Stomach (tissue), 4 donors: ENCODE data around the gene CNDP1.

Experiments
- CTCF ChIP-seq, 7 experiments: fragments of 450-650 bp in 4 of 7; fragments of 200-600 bp in 3 of 7; sonication (generic) in 3 of 7; IDR thresholded peaks; one replicate each; pipeline ENCODE4 v1.5.1; 2016 to 2019; ENCODE audit warnings: antibody characterized with exemption in 7 of 7, control low read depth in 2 of 7, mild to moderate bottlenecking in 1 of 7
- EP300 ChIP-seq: sonication (generic); formaldehyde crosslinking; IDR thresholded peaks from one replicate; pipeline ENCODE4 v1.6.1; 2017; ENCODE audit warnings: antibody characterized with exemption
- POLR2A ChIP-seq, 4 donors: fragments of 450-650 bp; IDR thresholded peaks; one replicate each; pipeline ENCODE4 v1.6.1; 2016; ENCODE audit warnings: antibody characterized with exemption in 4 of 4, control low read depth in 2 of 4, mild to moderate bottlenecking in 1 of 4, moderate library complexity in 1 of 4
- POLR2AphosphoS5 ChIP-seq, 3 donors: sonication (generic); formaldehyde crosslinking; IDR thresholded peaks; one replicate each; pipeline ENCODE4 v1.6.1; 2016; ENCODE audit warnings: antibody characterized with exemption in 3 of 3

DNA sequence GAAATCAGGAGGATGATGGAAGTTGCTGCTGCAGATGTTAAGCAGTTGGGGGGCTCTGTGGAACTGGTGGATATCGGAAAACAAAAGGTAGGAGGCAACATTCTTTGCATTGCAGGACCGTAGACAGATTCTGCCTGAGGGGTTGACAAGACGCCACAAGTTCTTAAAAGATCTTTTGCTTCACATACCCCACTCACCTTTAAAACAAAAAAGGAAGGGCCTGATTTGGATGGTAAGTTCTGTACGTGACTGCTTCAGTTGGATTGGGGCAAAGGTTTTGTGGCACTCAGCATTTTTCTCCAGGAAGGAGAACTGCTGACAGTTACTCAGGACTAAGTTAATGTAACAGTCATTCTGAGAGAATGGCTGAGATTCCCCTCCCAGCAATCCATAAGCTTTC is 32.9 kb upstream of the CNDP1 start:
- TF ChIP-seq CTCF (IDR thresholded peaks at IDR 0.05), result no peak
- TF ChIP-seq EP300, result no peak
- TF ChIP-seq POLR2A (IDR thresholded peaks at IDR 0.05), result no peak
- TF ChIP-seq POLR2AphosphoS5 (IDR thresholded peaks at IDR 0.05), result no peak
